Neural progenitor cell (in vitro differentiated cells): ENCODE measurements around the gene NCOA1. TPM values are rescaled to one million over a fixed set of nuclear protein-coding genes. Genes with fewer than 3 reads are reported as not detected.

ENCODE experiments used
- DNase-seq: peaks from one replicate; pipeline ENCODE4 v3.0.0-alpha.2; 2016; ENCODE audit warnings: low spot score
- H2AFZ ChIP-seq: fragments of 200-600 bp; sonication (generic); replicated peaks from 2 replicates; pipeline ENCODE4 v1.6.1; 2016; ENCODE audit warnings: antibody characterized with exemption
- H3F3A ChIP-seq: fragments of 200-600 bp; sonication (generic); 2 replicates; pipeline ENCODE4 v1.6.1; 2016; ENCODE audit warnings: antibody characterized with exemption, low read depth
- H3K27ac ChIP-seq: fragments of 200-600 bp; sonication (generic); 2 replicates; pipeline ENCODE4 v1.5.1; 2016; ENCODE audit warnings: mild to moderate bottlenecking
- H3K27me3 ChIP-seq: fragments of 200-600 bp; sonication (generic); 2 replicates; pipeline ENCODE4 v1.6.1; 2016; ENCODE audit warnings: mild to moderate bottlenecking, moderate library complexity
- H3K36me3 ChIP-seq: fragments of 200-600 bp; sonication (generic); 2 replicates; pipeline ENCODE4 v1.5.1; 2016
- H3K4me1 ChIP-seq: fragments of 200-600 bp; sonication (generic); 2 replicates; pipeline ENCODE4 v1.6.1; 2016; ENCODE audit warnings: mixed run types
- H3K4me2 ChIP-seq: fragments of 200-600 bp; sonication (generic); 2 replicates; pipeline ENCODE4 v1.6.1; 2016
- H3K4me3 ChIP-seq: fragments of 200-600 bp; sonication (generic); 2 replicates; pipeline ENCODE4 v1.5.1; 2016
- H3K79me2 ChIP-seq: fragments of 200-600 bp; sonication (generic); 2 replicates; pipeline ENCODE4 v1.6.1; 2016; ENCODE audit warnings: low read depth
- H3K9ac ChIP-seq: fragments of 200-600 bp; sonication (generic); 2 replicates; pipeline ENCODE4 v1.6.1; 2016
- H3K9me3 ChIP-seq: fragments of 200-600 bp; sonication (generic); 2 replicates; pipeline ENCODE4 v1.5.1; 2016; ENCODE audit warnings: low read depth
- H4K20me1 ChIP-seq: fragments of 200-600 bp; sonication (generic); 2 replicates; pipeline ENCODE4 v1.6.1; 2016; ENCODE audit warnings: low read depth
- H3K27ac Mint-ChIP-seq: 3 replicates; pipeline ENCODE4 v1.8.0; 2021; ENCODE audit warnings: mixed read lengths
- H3K27me3 Mint-ChIP-seq: 2 replicates; pipeline ENCODE4 v1.8.0; 2022; ENCODE audit warnings: low read depth, mild to moderate bottlenecking, inconsistent platforms, moderate library complexity, mixed read lengths; ENCODE audit not compliant: insufficient read depth
- H3K36me3 Mint-ChIP-seq: 3 replicates; pipeline ENCODE4 v1.8.0; 2021; ENCODE audit warnings: mixed read lengths
- H3K4me1 Mint-ChIP-seq: 3 replicates; pipeline ENCODE4 v1.8.0; 2021; ENCODE audit warnings: mixed read lengths
- H3K4me3 Mint-ChIP-seq: 3 replicates; pipeline ENCODE4 v1.8.0; 2021; ENCODE audit warnings: mild to moderate bottlenecking, moderate library complexity, mixed read lengths
- H3K9me3 Mint-ChIP-seq: 3 replicates; pipeline ENCODE4 v1.8.0; 2020; ENCODE audit warnings: mixed read lengths
- EZH2 ChIP-seq: fragments of 200-600 bp; sonication (generic); IDR thresholded peaks from 2 replicates; pipeline ENCODE4 v1.6.1; 2017; ENCODE audit warnings: antibody characterized with exemption, mild to moderate bottlenecking, moderate library complexity
- EZH2phosphoT487 ChIP-seq: fragments of 200-600 bp; sonication (generic); IDR thresholded peaks from 2 replicates; pipeline ENCODE4 v1.6.1; 2017; ENCODE audit warnings: antibody characterized with exemption
- total RNA-seq: library from RNA; depleted of rRNA; stranded (reverse); fragments of >200 nt; gene quantifications from 2 replicates; pipeline ENCODE4 v1.2.3, GENCODE V29; 2015; ENCODE audit warnings: low replicate concordance
- TF ChIP-seq, protein P1 (sequence below): fragments of 200-600 bp; sonication (generic); IDR thresholded peaks from 2 replicates; pipeline ENCODE4 v1.5.1; 2017; ENCODE audit warnings: antibody characterized with exemption, mild to moderate bottlenecking

The NCOA1 gene
- total RNA-seq, 1 donor from 2014 or later = 29.3 TPM

DNA sequence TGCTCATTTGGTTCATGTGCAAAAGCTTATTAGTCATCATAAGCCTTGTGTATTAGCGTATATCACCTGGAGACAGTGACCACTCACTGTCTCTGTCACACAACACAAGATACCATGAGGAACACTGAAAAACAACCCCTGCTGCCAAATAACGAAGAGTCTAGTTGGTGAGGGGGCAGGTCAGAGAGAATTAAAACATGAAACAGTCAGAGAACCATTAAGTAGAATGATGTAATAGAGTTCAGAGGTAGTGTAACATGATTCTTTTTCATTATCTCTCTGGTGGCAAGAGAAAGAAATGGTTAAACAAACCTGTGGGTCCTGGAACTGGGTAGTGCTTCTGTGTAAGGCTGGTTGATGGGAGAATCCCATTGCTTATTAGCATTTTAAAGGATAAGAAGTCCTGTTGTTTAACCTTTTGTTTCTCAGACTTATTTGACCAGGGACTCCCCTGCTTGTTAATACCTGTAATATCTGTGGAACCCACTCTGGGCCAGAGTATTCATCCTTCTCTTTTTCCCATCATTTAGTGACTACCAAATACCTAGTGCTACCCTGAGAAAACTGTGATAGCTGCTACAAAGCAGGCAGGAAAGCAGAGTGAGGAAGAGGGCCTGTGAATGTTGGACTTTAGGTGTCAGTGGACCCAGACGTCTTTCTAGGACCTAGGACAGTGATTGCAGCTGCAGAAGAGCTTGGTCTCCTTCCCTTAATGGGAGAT is 264.1 kb downstream of the NCOA1 start:
- Histone ChIP-seq H3F3A (peaks cover 7% of the 10 kb centered on the region), H3K79me2 (no peaks in the 10 kb centered on the region), H4K20me1 (no peaks in the 10 kb centered on the region), H3K4me1 (peaks cover 10% of the 10 kb centered on the region), H2AFZ (no peak overlapping the region), H3K27me3 (no peaks in the 10 kb centered on the region), H3K9me3 (no peaks in the 10 kb centered on the region), H3K4me2 (no peak overlapping the region), H3K27ac (peak overlapping the region; percentile 3), H3K4me3 (no peak overlapping the region), H3K36me3 (no peaks in the 10 kb centered on the region), H3K9ac (no peak overlapping the region)
- H3K4me1 Mint-ChIP-seq = no peaks in the 10 kb centered on the region
- peaks cover 16% of the 10 kb centered on the region for H3K36me3 Mint-ChIP-seq
- DNase-seq = no peak
- H3K9me3 Mint-ChIP-seq = no peaks in the 10 kb centered on the region
- no peak overlapping the region for H3K27ac Mint-ChIP-seq
- no peaks in the 10 kb centered on the region for H3K27me3 Mint-ChIP-seq
- TF ChIP-seq EZH2phosphoT487 (no peak), EZH2 (no peak)
- TF ChIP-seq, protein P1, sequence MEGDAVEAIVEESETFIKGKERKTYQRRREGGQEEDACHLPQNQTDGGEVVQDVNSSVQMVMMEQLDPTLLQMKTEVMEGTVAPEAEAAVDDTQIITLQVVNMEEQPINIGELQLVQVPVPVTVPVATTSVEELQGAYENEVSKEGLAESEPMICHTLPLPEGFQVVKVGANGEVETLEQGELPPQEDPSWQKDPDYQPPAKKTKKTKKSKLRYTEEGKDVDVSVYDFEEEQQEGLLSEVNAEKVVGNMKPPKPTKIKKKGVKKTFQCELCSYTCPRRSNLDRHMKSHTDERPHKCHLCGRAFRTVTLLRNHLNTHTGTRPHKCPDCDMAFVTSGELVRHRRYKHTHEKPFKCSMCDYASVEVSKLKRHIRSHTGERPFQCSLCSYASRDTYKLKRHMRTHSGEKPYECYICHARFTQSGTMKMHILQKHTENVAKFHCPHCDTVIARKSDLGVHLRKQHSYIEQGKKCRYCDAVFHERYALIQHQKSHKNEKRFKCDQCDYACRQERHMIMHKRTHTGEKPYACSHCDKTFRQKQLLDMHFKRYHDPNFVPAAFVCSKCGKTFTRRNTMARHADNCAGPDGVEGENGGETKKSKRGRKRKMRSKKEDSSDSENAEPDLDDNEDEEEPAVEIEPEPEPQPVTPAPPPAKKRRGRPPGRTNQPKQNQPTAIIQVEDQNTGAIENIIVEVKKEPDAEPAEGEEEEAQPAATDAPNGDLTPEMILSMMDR = no peak
- H3K4me3 Mint-ChIP-seq = no peak overlapping the region

- Mint-ChIP-seq H3K36me3 (peaks cover 13% of the 10 kb centered on the region), H3K4me3 (no peak overlapping the region), H3K27ac (no peak overlapping the region), H3K4me1 (peaks cover 3% of the 10 kb centered on the region), H3K27me3 (no peaks in the 10 kb centered on the region), H3K9me3 (no peaks in the 10 kb centered on the region)
- Histone ChIP-seq H3K4me1 (peaks cover 14% of the 10 kb centered on the region), H4K20me1 (no peaks in the 10 kb centered on the region), H3K27ac (no peak overlapping the region), H3K9me3 (no peaks in the 10 kb centered on the region), H3K9ac (no peak overlapping the region), H3K4me3 (no peak overlapping the region), H3K27me3 (no peaks in the 10 kb centered on the region), H2AFZ (no peak overlapping the region), H3K36me3 (no peaks in the 10 kb centered on the region), H3F3A (peaks cover 7% of the 10 kb centered on the region), H3K79me2 (no peaks in the 10 kb centered on the region), H3K4me2 (no peak overlapping the region)
- no peak for DNase-seq
- TF ChIP-seq, protein P1 = no peak
- TF ChIP-seq EZH2phosphoT487 (no peak), EZH2 (no peak)
These were observed 265.7 kb downstream of the NCOA1 start for GRCh38 chr2:24756789-24757188.

DNA sequence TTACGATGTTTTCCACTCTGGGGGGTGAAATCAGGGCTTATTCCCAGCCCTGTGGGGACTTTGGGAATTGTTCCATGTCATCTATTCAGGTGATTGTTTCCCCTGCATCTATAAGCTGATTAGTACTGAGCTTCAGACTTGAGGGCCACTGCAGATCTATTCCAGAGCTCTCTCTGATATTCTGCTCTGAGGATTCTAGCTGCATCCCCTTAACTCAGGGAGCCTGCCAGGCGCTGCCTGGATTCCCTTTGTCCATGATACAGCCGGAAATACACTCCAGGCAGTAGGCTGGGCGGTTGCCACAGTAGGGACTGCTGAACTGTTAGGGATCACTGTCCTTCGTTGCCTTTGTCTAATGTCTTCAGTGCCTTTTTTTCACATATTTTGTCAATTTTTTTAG is 270.8 kb downstream of the NCOA1 start:
- Histone ChIP-seq H3K4me2 (peak overlapping the region; percentile 6), H3F3A (peaks cover 5% of the 10 kb centered on the region), H3K4me1 (peaks cover 11% of the 10 kb centered on the region), H4K20me1 (no peaks in the 10 kb centered on the region), H3K27ac (no peak overlapping the region), H3K9me3 (no peaks in the 10 kb centered on the region), H3K4me3 (no peak overlapping the region), H2AFZ (no peak overlapping the region), H3K9ac (no peak overlapping the region), H3K79me2 (no peaks in the 10 kb centered on the region), H3K27me3 (no peaks in the 10 kb centered on the region), H3K36me3 (no peaks in the 10 kb centered on the region)
- peak; percentile 56 for DNase-seq
- Mint-ChIP-seq H3K27me3 (no peaks in the 10 kb centered on the region), H3K9me3 (no peaks in the 10 kb centered on the region), H3K4me1 (peaks cover 9% of the 10 kb centered on the region), H3K4me3 (no peak overlapping the region), H3K27ac (no peak overlapping the region), H3K36me3 (peaks cover 23% of the 10 kb centered on the region)
- TF ChIP-seq EZH2phosphoT487 (no peak), EZH2 (no peak)
- TF ChIP-seq, protein P1 = no peak
